IPS-11a (cell line): ENCODE results near the gene HSD17B14.
"Not testable (repeated sequence)": the region's sequence is repeated elsewhere in the genome, so short reads cannot be mapped to it uniquely, and the experiment has no call there.

ENCODE experiments used
- H3K4me3 ChIP-seq: one replicate; pipeline ENCODE4 v1.5.1; 2013; ENCODE audit warnings: low read depth, low read length, control low read depth

Gene HSD17B14

GRCh38 chr19:48799358-48800300, 36.7 kb downstream of the HSD17B14 start:
- H3K4me3 ChIP-seq: no peak overlapping the region

GRCh38 chr19:48798937-48799336, 37.4 kb downstream of the HSD17B14 start:
- H3K4me3 ChIP-seq: no peak overlapping the region

GRCh38 chr19:48797103-48797502, 39.2 kb downstream of the HSD17B14 start:
- no peak overlapping the region for H3K4me3 ChIP-seq

GRCh38 chr19:48796298-48797083, 39.8 kb downstream of the HSD17B14 start:
- H3K4me3 ChIP-seq: no peak overlapping the region

- no peak overlapping the region for H3K4me3 ChIP-seq
Observed at GRCh38 chr19:48795685-48796070, 40.6 kb downstream of the HSD17B14 start.

GRCh38 chr19:48795055-48795684, 41.1 kb downstream of the HSD17B14 start:
- peak overlapping the region; percentile 89 for H3K4me3 ChIP-seq

GRCh38 chr19:48794291-48794690, 42.0 kb downstream of the HSD17B14 start:
- H3K4me3 ChIP-seq: no peak overlapping the region

- no peak overlapping the region for H3K4me3 ChIP-seq
Observed at GRCh38 chr19:48793271-48793670, 43.0 kb downstream of the HSD17B14 start.

- H3K4me3 ChIP-seq: not testable (repeated sequence)
Observed at GRCh38 chr19:48787331-48787730, 49.0 kb downstream of the HSD17B14 start.

GRCh38 chr19:48786422-48786821, 49.9 kb downstream of the HSD17B14 start:
- H3K4me3 ChIP-seq: not testable (repeated sequence)

GRCh38 chr19:48784527-48784926, 51.8 kb downstream of the HSD17B14 start:
- H3K4me3 ChIP-seq: no peak overlapping the region

- H3K4me3 ChIP-seq: no peak overlapping the region
Observed at GRCh38 chr19:48780631-48781391, 55.5 kb downstream of the HSD17B14 start.

- H3K4me3 ChIP-seq: no peak overlapping the region
Observed at GRCh38 chr19:48779636-48780035, 56.7 kb downstream of the HSD17B14 start.

GRCh38 chr19:48777720-48778119, 58.6 kb downstream of the HSD17B14 start:
- no peak overlapping the region for H3K4me3 ChIP-seq

GRCh38 chr19:48777139-48777538, 59.2 kb downstream of the HSD17B14 start:
- no peak overlapping the region for H3K4me3 ChIP-seq

GRCh38 chr19:48772503-48772953, 63.8 kb downstream of the HSD17B14 start:
- no peak overlapping the region for H3K4me3 ChIP-seq

- no peak overlapping the region for H3K4me3 ChIP-seq
Observed at GRCh38 chr19:48770734-48771472, 65.4 kb downstream of the HSD17B14 start.

- no peak overlapping the region for H3K4me3 ChIP-seq
Observed at GRCh38 chr19:48770266-48770665, 66.0 kb downstream of the HSD17B14 start.

GRCh38 chr19:48768994-48769713, 67.1 kb downstream of the HSD17B14 start:
- no peak overlapping the region for H3K4me3 ChIP-seq
